GM19395 (cell line): ENCODE data around the gene EFCAB6.

Source experiments
- ATAC-seq: cut with Tn5 transposase; IDR thresholded peaks from one replicate; pipeline ENCODE4 v1.9.1; 2021; ENCODE audit warnings: mild to moderate bottlenecking, moderate library complexity; ENCODE audit not compliant: unreplicated experiment

Gene EFCAB6

GRCh38 chr22:43830931-43831560, 18.9 kb upstream of the EFCAB6 start:
- ATAC-seq = no peak

- no peak for ATAC-seq
These were observed 18.1 kb upstream of the EFCAB6 start for GRCh38 chr22:43829904-43830851.

GRCh38 chr22:43828998-43829782, 17.1 kb upstream of the EFCAB6 start:
- no peak for ATAC-seq

- ATAC-seq = no peak
These were observed 16.6 kb upstream of the EFCAB6 start for GRCh38 chr22:43828725-43828997.

GRCh38 chr22:43827926-43828724, 16.0 kb upstream of the EFCAB6 start:
- ATAC-seq = no peak

GRCh38 chr22:43827003-43827735, 15.1 kb upstream of the EFCAB6 start:
- ATAC-seq = no peak

GRCh38 chr22:43826142-43827002, 14.3 kb upstream of the EFCAB6 start:
- no peak for ATAC-seq

GRCh38 chr22:43825651-43826050, 13.5 kb upstream of the EFCAB6 start:
- no peak for ATAC-seq

- ATAC-seq = no peak
These were observed 12.8 kb upstream of the EFCAB6 start for GRCh38 chr22:43824724-43825420.

- no peak for ATAC-seq
These were observed 12.0 kb upstream of the EFCAB6 start for GRCh38 chr22:43823911-43824665.

GRCh38 chr22:43823353-43823908, 11.3 kb upstream of the EFCAB6 start:
- no peak for ATAC-seq

GRCh38 chr22:43821606-43822425, 9.7 kb upstream of the EFCAB6 start:
- ATAC-seq = no peak

GRCh38 chr22:43820651-43821305, 8.7 kb upstream of the EFCAB6 start:
- ATAC-seq = no peak

GRCh38 chr22:43819931-43820640, 8.0 kb upstream of the EFCAB6 start:
- ATAC-seq = no peak

- no peak for ATAC-seq
These were observed 7.4 kb upstream of the EFCAB6 start for GRCh38 chr22:43819421-43819921.
